GM13977 (cell line): ENCODE data around the gene ERICH6B.

ENCODE experiments used
- DNase-seq: peaks from one replicate; pipeline ENCODE4 v3.0.0; 2012; ENCODE audit warnings: low spot score
- CTCF ChIP-seq: IDR thresholded peaks from 2 replicates; pipeline ENCODE4 v1.5.1; 2012; ENCODE audit warnings: mild to moderate bottlenecking, control low read depth; ENCODE audit not compliant: insufficient read depth; ENCODE audit errors: extremely low read depth, missing control alignments
- in situ Hi-C: fragments of 300-500 bp; cut with MboI; formaldehyde crosslinking; loops from one replicate; pipeline ENCODE4 v1.12.0; 2022; ENCODE audit warnings: low sequenced_read_pairs, low pct_unique_long_range_greater_than_20kb, mixed read lengths, inconsistent platforms; ENCODE audit not compliant: unreplicated experiment

Gene ERICH6B

GRCh38 chr13:45500492-45501174 is 114.9 kb downstream of the ERICH6B start:
- no peak for TF ChIP-seq CTCF
- no peak for DNase-seq

GRCh38 chr13:45496942-45497341 is 118.6 kb downstream of the ERICH6B start:
- in situ Hi-C loops: no loop called here
- no peak for TF ChIP-seq CTCF
- no peak for DNase-seq

More at GRCh38 chr13:45500492-45501174, 114.9 kb downstream of the ERICH6B start:
- in situ Hi-C loops: loop anchor here (25.0 kb wide), 1 partner anchor 212 kb away; the partner anchor contains the start of gene CBY2

- TF ChIP-seq CTCF: no peak
- no peak for DNase-seq
- in situ Hi-C loops: no loop called here
Observed at GRCh38 chr13:45492538-45492937, 123.0 kb downstream of the ERICH6B start.
